Mesenchymal stem cell (in vitro differentiated cells and primary cell): Measurements from ENCODE around the gene SLC39A10.
"Not testable (repeated sequence)": the region's sequence is repeated elsewhere in the genome, so short reads cannot be mapped to it uniquely, and the experiment has no call there.

Experiments used
- DNase-seq: peaks from one replicate; pipeline ENCODE4 v3.0.0-alpha.2; 2013
- H2AFZ ChIP-seq: one replicate; pipeline ENCODE4 v1.6.1; 2013; ENCODE audit warnings: low read depth, mild to moderate bottlenecking, control low read depth, inconsistent platforms, low read length, moderate library complexity
- H2AK5ac ChIP-seq: 2 replicates; pipeline ENCODE4 v1.6.1; 2013; ENCODE audit warnings: low read length, moderate library complexity, mild to moderate bottlenecking, inconsistent platforms; ENCODE audit not compliant: severe bottlenecking
- H2BK120ac ChIP-seq: one replicate; pipeline ENCODE4 v1.6.1; 2013; ENCODE audit warnings: low read depth, mild to moderate bottlenecking, inconsistent platforms, low read length, moderate library complexity
- H2BK12ac ChIP-seq, 2 experiments: one replicate each; pipeline ENCODE4 v1.6.1; 2013; ENCODE audit warnings: inconsistent platforms in 2 of 2, low read length in 2 of 2, mild to moderate bottlenecking in 2 of 2, moderate library complexity in 2 of 2, control low read depth in 1 of 2
- H2BK15ac ChIP-seq: one replicate; pipeline ENCODE4 v1.6.1; 2013; ENCODE audit warnings: mild to moderate bottlenecking, low read depth, inconsistent platforms; ENCODE audit not compliant: poor library complexity, severe bottlenecking
- H2BK5ac ChIP-seq: 2 replicates; pipeline ENCODE4 v1.6.1; 2013; ENCODE audit warnings: low read depth, mild to moderate bottlenecking, low read length, control low read depth, inconsistent platforms; ENCODE audit not compliant: poor library complexity, severe bottlenecking
- H3K14ac ChIP-seq, 2 experiments: one replicate each; pipeline ENCODE4 v1.6.1; 2013; ENCODE audit warnings: inconsistent platforms in 2 of 2, low read length in 2 of 2, control low read depth in 1 of 2, mild to moderate bottlenecking in 1 of 2, moderate library complexity in 1 of 2
- H3K18ac ChIP-seq, 2 experiments: one replicate each; pipeline ENCODE4 v1.6.1; 2013; ENCODE audit warnings: inconsistent platforms in 2 of 2, low read length in 2 of 2, control low read depth in 1 of 2, low read depth in 1 of 2, mild to moderate bottlenecking in 1 of 2
- H3K23ac ChIP-seq, 2 experiments: one replicate each; pipeline ENCODE4 v1.6.1; 2013; ENCODE audit warnings: inconsistent platforms in 2 of 2, low read length in 2 of 2, mild to moderate bottlenecking in 2 of 2, moderate library complexity in 2 of 2, control low read depth in 1 of 2
- H3K27ac ChIP-seq: 2 replicates; pipeline ENCODE4 v1.5.1; 2013; ENCODE audit warnings: mild to moderate bottlenecking, moderate library complexity, low read length, control low read depth, inconsistent platforms; ENCODE audit not compliant: poor library complexity, severe bottlenecking
- H3K27me3 ChIP-seq, 2 experiments: 2 replicates each; pipeline versions ENCODE4 v1.6.1 to v1.7.0; 2013; ENCODE audit warnings: low read length in 2 of 2, mild to moderate bottlenecking in 2 of 2, moderate library complexity in 2 of 2, control low read depth in 1 of 2, inconsistent platforms in 1 of 2; ENCODE audit not compliant: control insufficient read depth in 1 of 2, insufficient read depth in 1 of 2
- H3K36me3 ChIP-seq, 2 experiments: 2 replicates each; pipeline versions ENCODE4 v1.6.1 to v1.7.0; 2013; ENCODE audit warnings: low read length in 2 of 2, control low read depth in 1 of 2, inconsistent platforms in 1 of 2, low read depth in 1 of 2, mild to moderate bottlenecking in 1 of 2; ENCODE audit not compliant: insufficient read depth in 2 of 2, control insufficient read depth in 1 of 2
- H3K4ac ChIP-seq, 2 experiments: one replicate each; pipeline ENCODE4 v1.6.1; 2013; ENCODE audit warnings: inconsistent platforms in 2 of 2, low read length in 2 of 2, mild to moderate bottlenecking in 2 of 2, moderate library complexity in 2 of 2, control low read depth in 1 of 2, low read depth in 1 of 2
- H3K4me1 ChIP-seq: 2 replicates; pipeline ENCODE4 v1.6.1; 2013; ENCODE audit warnings: low read depth, low read length, control low read depth; ENCODE audit not compliant: control insufficient read depth, insufficient read depth
- H3K4me2 ChIP-seq: 2 replicates; pipeline ENCODE4 v1.6.1; 2013; ENCODE audit warnings: low read length, mild to moderate bottlenecking, inconsistent platforms; ENCODE audit not compliant: poor library complexity, severe bottlenecking
- H3K4me3 ChIP-seq, 2 experiments: 2 replicates each; pipeline versions ENCODE4 v1.5.1 to v1.7.0; 2013; ENCODE audit warnings: low read length in 2 of 2, mild to moderate bottlenecking in 2 of 2, control low read depth in 1 of 2, low read depth in 1 of 2; ENCODE audit not compliant: insufficient read depth in 1 of 2
- H3K79me1 ChIP-seq: replicated peaks from 2 replicates; pipeline ENCODE4 v1.6.1; 2013; ENCODE audit warnings: mild to moderate bottlenecking, control low read depth, low read length, inconsistent platforms; ENCODE audit not compliant: poor library complexity, severe bottlenecking
- H3K9ac ChIP-seq: 2 replicates; pipeline ENCODE4 v1.7.0; 2013; ENCODE audit warnings: mild to moderate bottlenecking, low read length, moderate library complexity
- H3K9me3 ChIP-seq: 2 replicates; pipeline ENCODE4 v1.7.0; 2013; ENCODE audit warnings: mild to moderate bottlenecking, low read length; ENCODE audit not compliant: control insufficient read depth
- H4K8ac ChIP-seq: one replicate; pipeline ENCODE4 v1.6.1; 2013; ENCODE audit warnings: inconsistent platforms, mild to moderate bottlenecking, low read length, moderate library complexity
- H4K91ac ChIP-seq: one replicate; pipeline ENCODE4 v1.6.1; 2013; ENCODE audit warnings: mild to moderate bottlenecking, low read length, inconsistent platforms
- WGBS: methylation state at CpG from one replicate; pipeline ENCODE4 v1.1.7; 2013; ENCODE audit warnings: mixed read lengths; 5-methylcytosine and 5-hydroxymethylcytosine counted together

The SLC39A10 gene

GRCh38 chr2:195683174-195683573 is 26.1 kb downstream of the SLC39A10 start:
- no peak overlapping the region for H3K27ac ChIP-seq
- no peaks in the 10 kb centered on the region for H3K27me3 ChIP-seq
- H2BK15ac ChIP-seq, result no peak overlapping the region
- no peaks in the 10 kb centered on the region for H3K9me3 ChIP-seq
- no peak overlapping the region for H3K4me2 ChIP-seq
- no peak overlapping the region for H2AFZ ChIP-seq
- H2BK12ac ChIP-seq, result no peak overlapping the region
- no peak overlapping the region for H2BK5ac ChIP-seq
- H3K79me1 ChIP-seq, result peaks cover 11% of the 10 kb centered on the region
- no peak overlapping the region for H2AK5ac ChIP-seq
- H4K8ac ChIP-seq, result no peak overlapping the region
- no peak overlapping the region for H3K9ac ChIP-seq
- no peak overlapping the region for H3K23ac ChIP-seq
- H2BK120ac ChIP-seq, result no peak overlapping the region
- no peaks in the 10 kb centered on the region for H3K4me1 ChIP-seq
- WGBS, result 89% methylated on average over 2 of the region's 3 CpGs
- no peak overlapping the region for H3K18ac ChIP-seq
- no peak overlapping the region for H4K91ac ChIP-seq
- H3K4me3 ChIP-seq, result no peak overlapping the region
- DNase-seq, result peak; percentile 21
- H3K4ac ChIP-seq, result no peak overlapping the region
- H3K36me3 ChIP-seq, result peaks cover 3 to 29% of the 10 kb centered on the region in 2 experiments
- H3K14ac ChIP-seq, result no peak overlapping the region

- H3K23ac ChIP-seq, result no peak overlapping the region
- H2BK15ac ChIP-seq, result no peak overlapping the region
- no peaks in the 10 kb centered on the region for H3K27me3 ChIP-seq
- no peak overlapping the region for H4K91ac ChIP-seq
- H3K27ac ChIP-seq, result no peak overlapping the region
- no peaks in the 10 kb centered on the region for H3K9me3 ChIP-seq
- no peak overlapping the region for H3K18ac ChIP-seq
- H3K79me1 ChIP-seq, result peaks cover 11% of the 10 kb centered on the region
- no peak for DNase-seq
- no peak overlapping the region for H2AFZ ChIP-seq
- H3K14ac ChIP-seq, result no peak overlapping the region
- no peak overlapping the region for H3K4ac ChIP-seq
- H3K9ac ChIP-seq, result no peak overlapping the region
- no peaks in the 10 kb centered on the region for H3K4me1 ChIP-seq
- no peak overlapping the region for H2BK5ac ChIP-seq
- no peak overlapping the region for H3K4me2 ChIP-seq
- H4K8ac ChIP-seq, result no peak overlapping the region
- H3K4me3 ChIP-seq, result no peak overlapping the region
- H2BK120ac ChIP-seq, result no peak overlapping the region
- no peak overlapping the region for H2AK5ac ChIP-seq
- H2BK12ac ChIP-seq, result no peak overlapping the region
- peaks cover 0 to 23% of the 10 kb centered on the region in 2 experiments for H3K36me3 ChIP-seq
These were observed 29.5 kb downstream of the SLC39A10 start for GRCh38 chr2:195686564-195686963.

GRCh38 chr2:195687320-195688086 is 30.5 kb downstream of the SLC39A10 start:
- H3K4ac ChIP-seq, result no peak overlapping the region
- H2BK15ac ChIP-seq, result no peak overlapping the region

GRCh38 chr2:195692531-195692930 is 35.5 kb downstream of the SLC39A10 start:
- not testable (repeated sequence) for H3K27me3 ChIP-seq, H3K4me3 ChIP-seq, H3K9me3 ChIP-seq, H2BK12ac ChIP-seq, H3K18ac ChIP-seq, H2BK15ac ChIP-seq, H4K8ac ChIP-seq, H3K4me2 ChIP-seq, H4K91ac ChIP-seq, DNase-seq, H2AK5ac ChIP-seq, H3K9ac ChIP-seq, H2BK120ac ChIP-seq, H3K14ac ChIP-seq, H2BK5ac ChIP-seq, H3K4ac ChIP-seq, H3K27ac ChIP-seq, H2AFZ ChIP-seq, H3K23ac ChIP-seq, H3K4me1 ChIP-seq
- H3K36me3 ChIP-seq, result peaks cover 8 to 10% of the 10 kb centered on the region in 2 experiments
- peaks cover 23% of the 10 kb centered on the region for H3K79me1 ChIP-seq
- 84% methylated on average over 1 of the region's 3 CpGs for WGBS

More at GRCh38 chr2:195687320-195688086, 30.5 kb downstream of the SLC39A10 start:
- no peak overlapping the region for H2BK12ac ChIP-seq
- H3K9ac ChIP-seq, result no peak overlapping the region
- H3K18ac ChIP-seq, result no peak overlapping the region
- no peak overlapping the region for H2BK120ac ChIP-seq
- H3K36me3 ChIP-seq, result peaks cover 0 to 23% of the 10 kb centered on the region in 2 experiments
- no peak overlapping the region for H3K4me2 ChIP-seq
- H3K79me1 ChIP-seq, result peaks cover 11% of the 10 kb centered on the region
- H2AFZ ChIP-seq, result no peak overlapping the region
- no peak overlapping the region for H3K4me3 ChIP-seq
- no peak overlapping the region for H3K14ac ChIP-seq
- H3K23ac ChIP-seq, result no peak overlapping the region
- H2AK5ac ChIP-seq, result no peak overlapping the region
- WGBS, result 88% methylated on average over 2 of the region's 2 CpGs
- no peaks in the 10 kb centered on the region for H3K9me3 ChIP-seq
- no peak overlapping the region for H4K91ac ChIP-seq
- no peak overlapping the region for H3K27ac ChIP-seq
- no peak overlapping the region for H2BK5ac ChIP-seq
- no peak for DNase-seq
- no peak overlapping the region for H4K8ac ChIP-seq
- no peaks in the 10 kb centered on the region for H3K4me1 ChIP-seq
- no peaks in the 10 kb centered on the region for H3K27me3 ChIP-seq
